Activated T-helper 17 cell treated with anti-CD3 and anti-CD28 coated beads, Interleukin-2, amount 50 U/mL, for 72 hours (primary cell): ENCODE measurements around the gene PLEKHA1. TPM values are rescaled to one million over a fixed set of nuclear protein-coding genes. Genes with fewer than 3 reads are reported as not detected.

Experiments
- ATAC-seq: fragments of 150-1000 bp; cut with Tn5 transposase; replicated peaks from 2 replicates; pipeline ENCODE4 v1.10.0; 2021; ENCODE audit warnings: mild to moderate bottlenecking, moderate library complexity
- H3K27ac Mint-ChIP-seq: one replicate; pipeline ENCODE4 v1.8.0; 2022; ENCODE audit warnings: mixed read lengths
- H3K27me3 Mint-ChIP-seq: one replicate; pipeline ENCODE4 v1.8.0; 2022; ENCODE audit warnings: mixed read lengths
- H3K36me3 Mint-ChIP-seq: one replicate; pipeline ENCODE4 v1.8.0; 2022; ENCODE audit warnings: low read depth, mild to moderate bottlenecking, mixed read lengths
- H3K4me1 Mint-ChIP-seq: one replicate; pipeline ENCODE4 v1.8.0; 2022; ENCODE audit warnings: mixed read lengths
- H3K4me3 Mint-ChIP-seq: one replicate; pipeline ENCODE4 v1.8.0; 2022; ENCODE audit warnings: mild to moderate bottlenecking, mixed read lengths
- H3K9me3 Mint-ChIP-seq: one replicate; pipeline ENCODE4 v1.8.0; 2022; ENCODE audit warnings: mixed read lengths
- total RNA-seq, 2 donors: library from RNA; stranded (reverse); gene quantifications; one replicate each; pipeline ENCODE4 v1.2.3, GENCODE V29; 2022

Gene PLEKHA1
- total RNA-seq, 2 donors from 2014 or later = 2.4 to 13.9 TPM

GRCh38 chr10:122446668-122447423, 72.3 kb downstream of the PLEKHA1 start:
- H3K4me3 Mint-ChIP-seq = no peak overlapping the region
- H3K36me3 Mint-ChIP-seq = no peaks in the 10 kb centered on the region
- H3K9me3 Mint-ChIP-seq = no peaks in the 10 kb centered on the region
- H3K4me1 Mint-ChIP-seq = no peaks in the 10 kb centered on the region
- peaks cover 5% of the 10 kb centered on the region for H3K27me3 Mint-ChIP-seq
- no peak for ATAC-seq
- no peak overlapping the region for H3K27ac Mint-ChIP-seq

GRCh38 chr10:122448600-122448999, 74.1 kb downstream of the PLEKHA1 start:
- ATAC-seq = no peak
- H3K9me3 Mint-ChIP-seq = no peaks in the 10 kb centered on the region
- no peaks in the 10 kb centered on the region for H3K36me3 Mint-ChIP-seq
- H3K4me3 Mint-ChIP-seq = no peak overlapping the region
- peaks cover 5% of the 10 kb centered on the region for H3K27me3 Mint-ChIP-seq
- no peak overlapping the region for H3K27ac Mint-ChIP-seq
- H3K4me1 Mint-ChIP-seq = no peaks in the 10 kb centered on the region

- no peaks in the 10 kb centered on the region for H3K36me3 Mint-ChIP-seq
- no peak for ATAC-seq
- H3K9me3 Mint-ChIP-seq = no peaks in the 10 kb centered on the region
- no peaks in the 10 kb centered on the region for H3K4me1 Mint-ChIP-seq
- peaks cover 5% of the 10 kb centered on the region for H3K27me3 Mint-ChIP-seq
- no peak overlapping the region for H3K4me3 Mint-ChIP-seq
- no peak overlapping the region for H3K27ac Mint-ChIP-seq
Measured at GRCh38 chr10:122449153-122449552, 74.6 kb downstream of the PLEKHA1 start.

GRCh38 chr10:122450353-122450990, 76.0 kb downstream of the PLEKHA1 start:
- H3K27me3 Mint-ChIP-seq = peaks cover 5% of the 10 kb centered on the region
- no peak for ATAC-seq
- H3K9me3 Mint-ChIP-seq = no peaks in the 10 kb centered on the region
- H3K4me1 Mint-ChIP-seq = no peaks in the 10 kb centered on the region
- no peaks in the 10 kb centered on the region for H3K36me3 Mint-ChIP-seq
- H3K27ac Mint-ChIP-seq = no peak overlapping the region
- no peak overlapping the region for H3K4me3 Mint-ChIP-seq

- Mint-ChIP-seq H3K27me3 (peaks cover 20% of the 10 kb centered on the region), H3K9me3 (no peaks in the 10 kb centered on the region), H3K4me1 (no peaks in the 10 kb centered on the region), H3K4me3 (no peak overlapping the region), H3K27ac (no peak overlapping the region), H3K36me3 (no peaks in the 10 kb centered on the region)
- no peak for ATAC-seq
Measured at GRCh38 chr10:122454071-122454470, 79.6 kb downstream of the PLEKHA1 start.

GRCh38 chr10:122454603-122455080, 80.1 kb downstream of the PLEKHA1 start, which contains the start of gene ARMS2:
Gene ARMS2, plus strand, starts transcription at chr10:122454653. Its CDS starts 75 bp downstream, at chr10:122454728.
- H3K9me3 Mint-ChIP-seq = no peaks in the 10 kb centered on the region
- H3K36me3 Mint-ChIP-seq = no peaks in the 10 kb centered on the region
- peaks cover 25% of the 10 kb centered on the region for H3K27me3 Mint-ChIP-seq
- H3K27ac Mint-ChIP-seq = no peak within 1 kb of the TSS
- no peak within 1 kb of the TSS for H3K4me3 Mint-ChIP-seq
- no peaks in the 10 kb centered on the region for H3K4me1 Mint-ChIP-seq
- ATAC-seq = no peak

- H3K27ac Mint-ChIP-seq = no peak overlapping the region
- H3K4me1 Mint-ChIP-seq = no peaks in the 10 kb centered on the region
- ATAC-seq = no peak
- H3K4me3 Mint-ChIP-seq = no peak overlapping the region
- H3K36me3 Mint-ChIP-seq = no peaks in the 10 kb centered on the region
- peaks cover 28% of the 10 kb centered on the region for H3K27me3 Mint-ChIP-seq
- no peaks in the 10 kb centered on the region for H3K9me3 Mint-ChIP-seq
Measured at GRCh38 chr10:122455376-122456079, 81.0 kb downstream of the PLEKHA1 start.

GRCh38 chr10:122457934-122458333, 83.4 kb downstream of the PLEKHA1 start:
- no peaks in the 10 kb centered on the region for H3K36me3 Mint-ChIP-seq
- H3K9me3 Mint-ChIP-seq = no peaks in the 10 kb centered on the region
- H3K4me3 Mint-ChIP-seq = no peak overlapping the region
- no peak for ATAC-seq
- H3K27me3 Mint-ChIP-seq = peaks cover 30% of the 10 kb centered on the region
- no peak overlapping the region for H3K27ac Mint-ChIP-seq
- no peaks in the 10 kb centered on the region for H3K4me1 Mint-ChIP-seq

- Mint-ChIP-seq H3K27me3 (peaks cover 35% of the 10 kb centered on the region), H3K4me1 (no peaks in the 10 kb centered on the region), H3K9me3 (no peaks in the 10 kb centered on the region), H3K4me3 (no peak overlapping the region), H3K27ac (no peak overlapping the region), H3K36me3 (no peaks in the 10 kb centered on the region)
- no peak for ATAC-seq
Measured at GRCh38 chr10:122458693-122459092, 84.2 kb downstream of the PLEKHA1 start.

- Mint-ChIP-seq H3K9me3 (no peaks in the 10 kb centered on the region), H3K4me3 (no peak overlapping the region), H3K36me3 (no peaks in the 10 kb centered on the region), H3K27ac (no peak overlapping the region), H3K27me3 (peaks cover 41% of the 10 kb centered on the region), H3K4me1 (no peaks in the 10 kb centered on the region)
- no peak for ATAC-seq
Measured at GRCh38 chr10:122459561-122460273, 85.2 kb downstream of the PLEKHA1 start.

GRCh38 chr10:122460891-122461293, 86.4 kb downstream of the PLEKHA1 start:
- no peak for ATAC-seq
- peaks cover 48% of the 10 kb centered on the region for H3K27me3 Mint-ChIP-seq
- peak overlapping the region; percentile 31 for H3K4me3 Mint-ChIP-seq
- no peak overlapping the region for H3K27ac Mint-ChIP-seq
- H3K4me1 Mint-ChIP-seq = no peaks in the 10 kb centered on the region
- no peaks in the 10 kb centered on the region for H3K36me3 Mint-ChIP-seq
- H3K9me3 Mint-ChIP-seq = no peaks in the 10 kb centered on the region

GRCh38 chr10:122461367-122461728, 86.8 kb downstream of the PLEKHA1 start, which contains the start of gene HTRA1:
Gene HTRA1, plus strand, starts transcription at chr10:122461553. Its CDS starts 100 bp downstream, at chr10:122461653.
- Mint-ChIP-seq H3K36me3 (no peaks in the 10 kb centered on the region), H3K27ac (no peak within 1 kb of the TSS), H3K4me1 (no peaks in the 10 kb centered on the region), H3K9me3 (no peaks in the 10 kb centered on the region), H3K4me3 (peak within 1 kb of the TSS; percentile 74), H3K27me3 (peaks cover 48% of the 10 kb centered on the region)
- peak; percentile 15 for ATAC-seq

- Mint-ChIP-seq H3K4me3 (peak overlapping the region; percentile 74), H3K9me3 (no peaks in the 10 kb centered on the region), H3K27ac (no peak overlapping the region), H3K27me3 (peaks cover 46% of the 10 kb centered on the region), H3K4me1 (no peaks in the 10 kb centered on the region), H3K36me3 (no peaks in the 10 kb centered on the region)
- ATAC-seq = peak; percentile 57
Measured at GRCh38 chr10:122461729-122462532, 87.4 kb downstream of the PLEKHA1 start.
